ENCODE measurements around the gene SIPA1L3.
A peak's percentile ranks its signal among the peaks of the same experiment; 100 is the strongest.

- TF ChIP-seq EZH2 (IDR thresholded peaks at IDR 0.05; ENCODE audit: borderline replicate concordance, low read length) (no peak), CTCF (IDR thresholded peaks at IDR 0.05; ENCODE audit: low read length) (peak; percentile 11; the same call in 1 of the 2 replicates)
Observed at GRCh38 chr19:38213911-38214625, 307.1 kb downstream of the SIPA1L3 start.

All from OCI-LY1 (cell line).